HepG2 (cell line): Measurements from ENCODE around the gene INTS6.

Experiments used
- KDM1A ChIP-seq: IDR thresholded peaks from 2 replicates; pipeline ENCODE4 v1.6.1; 2016; ENCODE audit warnings: missing compliant biosample characterization
- SMC3 ChIP-seq: IDR thresholded peaks from 2 replicates; pipeline ENCODE4 v1.6.1; 2011; ENCODE audit warnings: low read length, improper control_type of control experiment
- TF ChIP-seq, protein P1 (sequence below): sonication (generic); formaldehyde crosslinking; IDR thresholded peaks from 2 replicates; pipeline ENCODE4 v1.4.0; 2020; ENCODE audit warnings: missing genetic modification reagents

GRCh38 chr13:51499841-51500240 lies 47.0 kb upstream of the INTS6 start:
- no peak for TF ChIP-seq SMC3
- TF ChIP-seq, protein P1, sequence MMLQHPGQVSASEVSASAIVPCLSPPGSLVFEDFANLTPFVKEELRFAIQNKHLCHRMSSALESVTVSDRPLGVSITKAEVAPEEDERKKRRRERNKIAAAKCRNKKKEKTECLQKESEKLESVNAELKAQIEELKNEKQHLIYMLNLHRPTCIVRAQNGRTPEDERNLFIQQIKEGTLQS, result no peak
- no peak for TF ChIP-seq KDM1A (CRISPR knock-in tag)
